ENCODE results near the gene NELFE.
"Not testable (repeated sequence)": the region's sequence is repeated elsewhere in the genome, so short reads cannot be mapped to it uniquely, and the experiment has no call there.

- not testable (repeated sequence) for TF ChIP-seq POLR2A (IDR thresholded peaks at IDR 0.05)
- TF ChIP-seq, protein P1, sequence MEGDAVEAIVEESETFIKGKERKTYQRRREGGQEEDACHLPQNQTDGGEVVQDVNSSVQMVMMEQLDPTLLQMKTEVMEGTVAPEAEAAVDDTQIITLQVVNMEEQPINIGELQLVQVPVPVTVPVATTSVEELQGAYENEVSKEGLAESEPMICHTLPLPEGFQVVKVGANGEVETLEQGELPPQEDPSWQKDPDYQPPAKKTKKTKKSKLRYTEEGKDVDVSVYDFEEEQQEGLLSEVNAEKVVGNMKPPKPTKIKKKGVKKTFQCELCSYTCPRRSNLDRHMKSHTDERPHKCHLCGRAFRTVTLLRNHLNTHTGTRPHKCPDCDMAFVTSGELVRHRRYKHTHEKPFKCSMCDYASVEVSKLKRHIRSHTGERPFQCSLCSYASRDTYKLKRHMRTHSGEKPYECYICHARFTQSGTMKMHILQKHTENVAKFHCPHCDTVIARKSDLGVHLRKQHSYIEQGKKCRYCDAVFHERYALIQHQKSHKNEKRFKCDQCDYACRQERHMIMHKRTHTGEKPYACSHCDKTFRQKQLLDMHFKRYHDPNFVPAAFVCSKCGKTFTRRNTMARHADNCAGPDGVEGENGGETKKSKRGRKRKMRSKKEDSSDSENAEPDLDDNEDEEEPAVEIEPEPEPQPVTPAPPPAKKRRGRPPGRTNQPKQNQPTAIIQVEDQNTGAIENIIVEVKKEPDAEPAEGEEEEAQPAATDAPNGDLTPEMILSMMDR (IDR thresholded peaks at IDR 0.05), result not testable (repeated sequence)
Measured at GRCh38 chr6:31981744-31982143, 23.0 kb upstream of the NELFE start, which contains the start of gene C4A.

All from lower leg skin (tissue), 3 donors.